Neural progenitor cell (in vitro differentiated cells): ENCODE data around the gene RRP1.

Source experiments
- EZH2 ChIP-seq: fragments of 200-600 bp; sonication (generic); IDR thresholded peaks from 2 replicates; pipeline ENCODE4 v1.6.1; 2017; ENCODE audit warnings: antibody characterized with exemption, mild to moderate bottlenecking, moderate library complexity
- EZH2phosphoT487 ChIP-seq: fragments of 200-600 bp; sonication (generic); IDR thresholded peaks from 2 replicates; pipeline ENCODE4 v1.6.1; 2017; ENCODE audit warnings: antibody characterized with exemption

GRCh38 chr21:43775190-43775589 lies 14.2 kb upstream of the RRP1 start:
- TF ChIP-seq EZH2phosphoT487 (no peak), EZH2 (no peak)
